ENCODE measurements around the gene PDE4D. TPM values are rescaled to one million over a fixed set of nuclear protein-coding genes. Genes with fewer than 3 reads are reported as not detected.
"Not testable (repeated sequence)": the region's sequence is repeated elsewhere in the genome, so short reads cannot be mapped to it uniquely, and the experiment has no call there.

PDE4D gene
- total and polyA plus RNA-seq, 2 of the 4 experiments (the other 2 are of a cell fraction), result 1.4 to 7.9 TPM

GRCh38 chr5:59749782-59750520 is 143.6 kb downstream of the PDE4D start:
- ATAC-seq (ENCODE audit: low read depth) (no peak), DNase-seq (no peak)
- Histone ChIP-seq H2BK20ac (ENCODE audit: low read depth, low read length) (no peak overlapping the region), H3K4ac (ENCODE audit: low read depth, low read length) (no peak overlapping the region), H3K27me3 (ENCODE audit: control insufficient read depth, insufficient read depth, low read length) (no peaks in the 10 kb centered on the region), H3K23ac (ENCODE audit: low read depth, low read length) (no peak overlapping the region), H3K27ac (ENCODE audit: insufficient read depth, low read length) (no peak overlapping the region), H3K9me1 (ENCODE audit: insufficient read depth, low read length) (no peaks in the 10 kb centered on the region), H3K9me3 (ENCODE audit: control insufficient read depth, insufficient read depth, low read length) (no peaks in the 10 kb centered on the region), H4K8ac (ENCODE audit: low read depth in 2 of 2, low read length in 2 of 2) (no peak overlapping the region), H3K14ac (replicated peaks; ENCODE audit: low read depth, low read length) (no peak overlapping the region), H4K20me1 (ENCODE audit: insufficient read depth, low read length) (no peaks in the 10 kb centered on the region), H3K56ac (ENCODE audit: extremely low read depth, insufficient read depth, low read length) (no peak overlapping the region), H4K91ac (ENCODE audit: insufficient read depth, low read depth, low read length) (no peak overlapping the region), H2AK5ac (ENCODE audit: low read depth, low read length) (no peak overlapping the region), H2AFZ (replicated peaks; ENCODE audit: low read length, poor library complexity) (no peak overlapping the region), H2BK5ac (ENCODE audit: low read depth, low read length, poor library complexity, severe bottlenecking) (no peak overlapping the region), H3K4me2 (ENCODE audit: low read depth, low read length) (no peak overlapping the region), H3K4me1 (ENCODE audit: control insufficient read depth, insufficient read depth, low read length) (no peaks in the 10 kb centered on the region), H2BK120ac (ENCODE audit: low read depth, low read length) (no peak overlapping the region), H3K9ac (ENCODE audit: low read depth, low read length) (no peak overlapping the region), H3K79me1 (ENCODE audit: low read depth in 1 of 2, low read length in 2 of 2) (no peaks in the 10 kb centered on the region), H3K18ac (ENCODE audit: low read depth, low read length) (no peak overlapping the region), H3K4me3 (ENCODE audit: insufficient read depth, low read depth, low read length) (no peak overlapping the region), H2AK9ac (replicated peaks; ENCODE audit: low read depth, low read length, poor library complexity) (no peak overlapping the region), H3K36me3 (ENCODE audit: control insufficient read depth, insufficient read depth, low read length) (no peaks in the 10 kb centered on the region), H4K5ac (ENCODE audit: low read depth, low read length) (no peak overlapping the region), H2BK15ac (ENCODE audit: low read depth, low read length) (no peak overlapping the region)
- dilution Hi-C loops (cut with HindIII; ENCODE audit: low sequenced_read_pairs, unreplicated experiment), result no loop called here
- WGBS, 2 experiments (ENCODE audit: extremely low coverage in 2 of 2, insufficient read length in 1 of 2), result 83% methylated on average over 1 of the region's 4 CpGs; no CpG with 5 or more reads in 1 of the 2 experiments
- BruUV-seq (replicated peaks), result no TSS peak
- ChIA-PET POLR2A (ENCODE audit: unreplicated experiment) (interaction anchor here (1.1 kb wide), 1 partner anchor 24 kb away, joined by 17 read pairs; no protein-coding TSS in a partner anchor), CTCF (no interaction called here)
- TF ChIP-seq SMC3 (IDR thresholded peaks at IDR 0.05; ENCODE audit: low read depth, low read length), result no peak
- no peak for TF ChIP-seq MAZ (IDR thresholded peaks at IDR 0.05; ENCODE audit: borderline replicate concordance, low read depth, low read length)
- TF ChIP-seq RFX5 (IDR thresholded peaks at IDR 0.05; ENCODE audit: low read depth, low read length), result no peak
- TF ChIP-seq CHD1 (IDR thresholded peaks at IDR 0.05; ENCODE audit: low read depth, low read length), result no peak
- no peak for TF ChIP-seq MXI1 (IDR thresholded peaks at IDR 0.05; ENCODE audit: borderline replicate concordance, low read depth, low read length)
- intact Hi-C loops (cut with micrococcal nuclease), result no loop called here
- in situ Hi-C loops (cut with MboI; ENCODE audit: low sequenced_read_pairs), result no loop called here

GRCh38 chr5:59748036-59748663 is 145.4 kb downstream of the PDE4D start:
- dilution Hi-C loops (cut with HindIII; ENCODE audit: low sequenced_read_pairs, unreplicated experiment); POLR2A ChIA-PET (ENCODE audit: unreplicated experiment): not testable (repeated sequence)
- WGBS, 2 experiments (ENCODE audit: extremely low coverage in 2 of 2, insufficient read length in 1 of 2), result no CpG with 5 or more reads among the region's 4 CpGs

More at GRCh38 chr5:59748036-59748663, 145.4 kb downstream of the PDE4D start:
- intact Hi-C loops (cut with micrococcal nuclease); H3K4ac ChIP-seq (ENCODE audit: low read depth, low read length); H4K8ac ChIP-seq (ENCODE audit: low read depth in 2 of 2, low read length in 2 of 2); H3K18ac ChIP-seq (ENCODE audit: low read depth, low read length); H2AFZ ChIP-seq (replicated peaks; ENCODE audit: low read length, poor library complexity); H3K9ac ChIP-seq (ENCODE audit: low read depth, low read length); H3K27ac ChIP-seq (ENCODE audit: insufficient read depth, low read length); H3K36me3 ChIP-seq (ENCODE audit: control insufficient read depth, insufficient read depth, low read length); H4K5ac ChIP-seq (ENCODE audit: low read depth, low read length); H3K23ac ChIP-seq (ENCODE audit: low read depth, low read length); H2BK20ac ChIP-seq (ENCODE audit: low read depth, low read length); H3K79me1 ChIP-seq (ENCODE audit: low read depth in 1 of 2, low read length in 2 of 2); H3K4me2 ChIP-seq (ENCODE audit: low read depth, low read length); CTCF ChIA-PET; H4K20me1 ChIP-seq (ENCODE audit: insufficient read depth, low read length); H2BK15ac ChIP-seq (ENCODE audit: low read depth, low read length); DNase-seq; H3K9me1 ChIP-seq (ENCODE audit: insufficient read depth, low read length); H2BK120ac ChIP-seq (ENCODE audit: low read depth, low read length); H3K4me3 ChIP-seq (ENCODE audit: insufficient read depth, low read depth, low read length); H3K27me3 ChIP-seq (ENCODE audit: control insufficient read depth, insufficient read depth, low read length); H3K9me3 ChIP-seq (ENCODE audit: control insufficient read depth, insufficient read depth, low read length); H3K56ac ChIP-seq (ENCODE audit: extremely low read depth, insufficient read depth, low read length); in situ Hi-C loops (cut with MboI; ENCODE audit: low sequenced_read_pairs); BruUV-seq (replicated peaks); H3K4me1 ChIP-seq (ENCODE audit: control insufficient read depth, insufficient read depth, low read length); H4K91ac ChIP-seq (ENCODE audit: insufficient read depth, low read depth, low read length); ATAC-seq (ENCODE audit: low read depth); H2AK9ac ChIP-seq (replicated peaks; ENCODE audit: low read depth, low read length, poor library complexity); H2BK5ac ChIP-seq (ENCODE audit: low read depth, low read length, poor library complexity, severe bottlenecking); H2AK5ac ChIP-seq (ENCODE audit: low read depth, low read length); H3K14ac ChIP-seq (replicated peaks; ENCODE audit: low read depth, low read length): not testable (repeated sequence)

Data from IMR-90 (cell line).